ENCODE measurements around the gene POP4.

GRCh38 chr19:29645911-29646310 is 39.8 kb downstream of the POP4 start:
- TF ChIP-seq CBX3 (IDR thresholded peaks at IDR 0.05; ENCODE audit: borderline replicate concordance, low read depth) (no peak), STAT3 (IDR thresholded peaks at IDR 0.05; ENCODE audit: low read depth, low read length) (no peak)
